IMR-90 (cell line): Measurements from ENCODE around the gene NPC1. TPM values are rescaled to one million over a fixed set of nuclear protein-coding genes. Genes with fewer than 3 reads are reported as not detected.

Experiments used
- ATAC-seq: fragments of 200-7000 bp; cut with Tn5 transposase; 2 replicates; pipeline ENCODE4 v1.9.1; 2020; ENCODE audit warnings: low read depth, mild to moderate bottlenecking, moderate library complexity
- BruUV-seq: library from RNA; stranded (reverse); fragments of 400-500 nt; replicated peaks from 2 replicates; lab custom pipeline; 2021; lab: Mats Ljungman, UMichigan
- CTCF ChIA-PET: fragments of 300-600 bp; formaldehyde crosslinking; extraction: SDS; loops from one replicate; lab custom pipeline; 2021; ENCODE audit warnings: antibody characterized with exemption; lab: Yijun Ruan, JAX
- POLR2A ChIA-PET: fragments of 300-600 bp; sonication (Branson Sonifier 250); formaldehyde crosslinking; loops from one replicate; lab custom pipeline; 2022; ENCODE audit warnings: antibody characterized with exemption; ENCODE audit not compliant: unreplicated experiment; lab: Charles Lee
- DNase-seq: peaks from one replicate; pipeline ENCODE4 v3.0.0; 2013
- H2AFZ ChIP-seq: replicated peaks from 2 replicates; pipeline ENCODE3; 2013; ENCODE audit warnings: low read length, mild to moderate bottlenecking; ENCODE audit not compliant: poor library complexity
- H2AK5ac ChIP-seq: 2 replicates; pipeline ENCODE4 v1.6.1; 2013; ENCODE audit warnings: low read depth, low read length, inconsistent platforms
- H2AK9ac ChIP-seq: replicated peaks from 2 replicates; pipeline ENCODE3; 2013; ENCODE audit warnings: mild to moderate bottlenecking, low read depth, low read length, moderate library complexity; ENCODE audit not compliant: poor library complexity
- H2BK120ac ChIP-seq: 2 replicates; pipeline ENCODE4 v1.6.1; 2013; ENCODE audit warnings: low read depth, low read length, inconsistent platforms
- H2BK15ac ChIP-seq: 3 replicates; pipeline ENCODE4 v1.6.1; 2013; ENCODE audit warnings: low read depth, low read length, inconsistent platforms
- H2BK20ac ChIP-seq: 2 replicates; pipeline ENCODE4 v1.6.1; 2013; ENCODE audit warnings: low read depth, mild to moderate bottlenecking, inconsistent platforms, low read length, moderate library complexity
- H2BK5ac ChIP-seq: 2 replicates; pipeline ENCODE4 v1.6.1; 2013; ENCODE audit warnings: mild to moderate bottlenecking, low read depth, low read length, inconsistent platforms; ENCODE audit not compliant: poor library complexity, severe bottlenecking
- H3K14ac ChIP-seq: replicated peaks from 2 replicates; pipeline ENCODE4 v1.6.1; 2013; ENCODE audit warnings: low read depth, low read length, inconsistent platforms
- H3K18ac ChIP-seq: 2 replicates; pipeline ENCODE4 v1.6.1; 2013; ENCODE audit warnings: low read depth, low read length, control low read depth
- H3K23ac ChIP-seq: 2 replicates; pipeline ENCODE4 v1.6.1; 2013; ENCODE audit warnings: low read depth, low read length, inconsistent platforms
- H3K27ac ChIP-seq: 2 replicates; pipeline ENCODE4 v1.5.1; 2013; ENCODE audit warnings: mild to moderate bottlenecking, control low read depth, low read length; ENCODE audit not compliant: insufficient read depth
- H3K27me3 ChIP-seq: 2 replicates; pipeline ENCODE4 v1.6.1; 2013; ENCODE audit warnings: low read length; ENCODE audit not compliant: control insufficient read depth, insufficient read depth
- H3K36me3 ChIP-seq: 2 replicates; pipeline ENCODE4 v1.6.1; 2013; ENCODE audit warnings: low read length, mixed read lengths; ENCODE audit not compliant: control insufficient read depth, insufficient read depth
- H3K4ac ChIP-seq: 2 replicates; pipeline ENCODE4 v1.6.1; 2013; ENCODE audit warnings: low read depth, low read length, inconsistent platforms
- H3K4me1 ChIP-seq: 2 replicates; pipeline ENCODE4 v1.6.1; 2013; ENCODE audit warnings: low read length, mixed read lengths; ENCODE audit not compliant: control insufficient read depth, insufficient read depth
- H3K4me2 ChIP-seq: 2 replicates; pipeline ENCODE4 v1.6.1; 2013; ENCODE audit warnings: low read depth, mild to moderate bottlenecking, control low read depth, low read length, moderate library complexity
- H3K4me3 ChIP-seq: 2 replicates; pipeline ENCODE4 v1.5.1; 2013; ENCODE audit warnings: low read depth, mild to moderate bottlenecking, control low read depth, low read length, moderate library complexity; ENCODE audit not compliant: insufficient read depth
- H3K56ac ChIP-seq: 2 replicates; pipeline ENCODE4 v1.6.1; 2013; ENCODE audit warnings: low read length, inconsistent platforms; ENCODE audit not compliant: insufficient read depth; ENCODE audit errors: extremely low read depth
- H3K79me1 ChIP-seq, 2 experiments: 2 replicates each; pipeline ENCODE4 v1.6.1; 2013; ENCODE audit warnings: low read length in 2 of 2, inconsistent platforms in 1 of 2, low read depth in 1 of 2
- H3K9ac ChIP-seq: 2 replicates; pipeline ENCODE4 v1.6.1; 2013; ENCODE audit warnings: low read depth, low read length, control low read depth
- H3K9me1 ChIP-seq: 2 replicates; pipeline ENCODE4 v1.6.1; 2013; ENCODE audit warnings: low read length, inconsistent platforms; ENCODE audit not compliant: insufficient read depth
- H3K9me3 ChIP-seq: 2 replicates; pipeline ENCODE4 v1.6.1; 2013; ENCODE audit warnings: low read length; ENCODE audit not compliant: control insufficient read depth, insufficient read depth
- H4K20me1 ChIP-seq: 2 replicates; pipeline ENCODE4 v1.6.1; 2013; ENCODE audit warnings: low read length, inconsistent platforms; ENCODE audit not compliant: insufficient read depth
- H4K5ac ChIP-seq: 2 replicates; pipeline ENCODE4 v1.6.1; 2013; ENCODE audit warnings: mild to moderate bottlenecking, low read depth, low read length, control low read depth
- H4K8ac ChIP-seq, 2 experiments: 2 replicates each; pipeline ENCODE4 v1.6.1; 2013; ENCODE audit warnings: low read depth in 2 of 2, low read length in 2 of 2, control low read depth in 1 of 2, inconsistent platforms in 1 of 2
- H4K91ac ChIP-seq: 2 replicates; pipeline ENCODE4 v1.6.1; 2013; ENCODE audit warnings: low read depth, low read length, inconsistent platforms; ENCODE audit not compliant: insufficient read depth
- CHD1 ChIP-seq: IDR thresholded peaks from 2 replicates; pipeline ENCODE4 v1.6.1; 2012; ENCODE audit warnings: low read depth, low read length, improper control_type of control experiment
- CTCF ChIP-seq: conservative IDR thresholded peaks from 2 replicates; pipeline ENCODE4 v1.5.1; 2012; ENCODE audit warnings: mild to moderate bottlenecking, low read depth, low read length, improper control_type of control experiment
- FOS ChIP-seq: fragments of 150-350 bp; IDR thresholded peaks from 2 replicates; pipeline ENCODE4 v1.6.1; 2016; ENCODE audit warnings: low read depth, low read length
- MAFK ChIP-seq: IDR thresholded peaks from 2 replicates; pipeline ENCODE4 v1.6.1; 2012; ENCODE audit warnings: low read depth, low read length, improper control_type of control experiment
- MAZ ChIP-seq: IDR thresholded peaks from 2 replicates; pipeline ENCODE4 v1.6.1; 2012; ENCODE audit warnings: low read depth, mild to moderate bottlenecking, low read length, improper control_type of control experiment, moderate library complexity, borderline replicate concordance
- NFE2L2 ChIP-seq: fragments of 150-350 bp; IDR thresholded peaks from 2 replicates; pipeline ENCODE4 v1.6.1; 2016; ENCODE audit warnings: low read depth, mild to moderate bottlenecking, low read length
- POLR2A ChIP-seq: IDR thresholded peaks from 2 replicates; pipeline ENCODE4 v1.6.1; 2012; ENCODE audit warnings: mild to moderate bottlenecking, low read depth, low read length
- RCOR1 ChIP-seq: IDR thresholded peaks from 2 replicates; pipeline ENCODE4 v1.6.1; 2012; ENCODE audit warnings: mild to moderate bottlenecking, low read length, improper control_type of control experiment; ENCODE audit not compliant: insufficient replicate concordance
- WGBS, 2 experiments: methylation state at CpG; one replicate each; pipeline versions ENCODE4 v1.1.5 to v1.1.7; 2013; ENCODE audit warnings: missing lambda C conversion rate in 2 of 2; ENCODE audit not compliant: insufficient read length in 1 of 2; ENCODE audit errors: extremely low coverage in 2 of 2; 5-methylcytosine and 5-hydroxymethylcytosine counted together
- dilution Hi-C: fragments of 300-500 bp; cut with HindIII; formaldehyde crosslinking; loops from one replicate; pipeline ENCODE4 v1.14.3; 2018; ENCODE audit warnings: low sequenced_read_pairs; ENCODE audit not compliant: unreplicated experiment
- in situ Hi-C: fragments of 300-500 bp; cut with MboI; formaldehyde crosslinking; loops from 3 replicates; pipeline ENCODE4 v1.14.3; 2019; ENCODE audit warnings: low sequenced_read_pairs, inconsistent platforms, mixed read lengths
- intact Hi-C: fragments of 100-400 bp; cut with micrococcal nuclease; formaldehyde crosslinking; loops from 2 replicates; pipeline ENCODE4 v1.10.0; 2022
- polyA plus RNA-seq, 3 experiments: library from polyadenylated mRNA; depleted of rRNA; stranded (reverse); fragments of >200 nt; gene quantifications; 2 replicates each; pipeline ENCODE4 v1.2.3, GENCODE V29; 2012; ENCODE audit warnings: low replicate concordance in 1 of 3
- total RNA-seq: library from RNA; depleted of rRNA; stranded (reverse); fragments of >200 nt; gene quantifications from 2 replicates; pipeline ENCODE4 v1.2.3, GENCODE V29; 2012

NPC1 gene
- total and polyA plus RNA-seq, 2 of the 4 experiments (the other 2 are of a cell fraction) = 7.5 to 7.9 TPM

DNA sequence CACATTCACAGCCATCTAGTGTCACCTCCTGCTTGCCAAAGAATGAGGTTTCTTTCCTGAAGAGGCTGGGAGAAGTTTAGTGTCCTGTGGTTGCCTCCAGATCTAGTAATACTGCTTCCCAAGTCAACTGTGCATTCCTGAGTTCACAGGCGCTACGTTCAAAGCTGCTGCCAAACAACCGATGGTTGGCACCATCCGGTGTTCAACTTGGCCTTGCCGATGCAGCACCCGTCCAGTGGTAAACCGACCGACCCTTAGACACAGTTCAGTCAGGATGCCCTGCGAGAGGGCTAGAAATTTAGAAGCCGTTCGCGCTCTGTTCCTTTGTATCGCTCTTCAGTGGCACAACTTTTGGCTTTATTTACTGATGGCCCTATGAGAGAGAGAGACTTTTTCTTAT lies 54.4 kb downstream of the NPC1 start:
- Histone ChIP-seq H3K36me3 (peaks cover 76% of the 10 kb centered on the region), H3K4me1 (peaks cover 2% of the 10 kb centered on the region; the same call in 1 of the 2 replicates), H2AK5ac (no peak overlapping the region), H3K4me3 (no peak overlapping the region), H2BK20ac (no peak overlapping the region), H2AK9ac (no peak overlapping the region), H2AFZ (no peak overlapping the region), H3K56ac (no peak overlapping the region), H3K4me2 (no peak overlapping the region), H3K79me1 (peaks cover 0 to 20% of the 10 kb centered on the region in 2 experiments; a peak in 2 of 4 replicates), H3K4ac (no peak overlapping the region), H3K27ac (no peak overlapping the region), H3K18ac (no peak overlapping the region), H2BK5ac (no peak overlapping the region), H2BK15ac (no peak overlapping the region), H3K9me1 (peaks cover 17% of the 10 kb centered on the region), H3K23ac (no peak overlapping the region), H3K9me3 (no peaks in the 10 kb centered on the region), H3K27me3 (no peaks in the 10 kb centered on the region), H2BK120ac (no peak overlapping the region), H4K5ac (no peak overlapping the region), H4K20me1 (peaks cover 10% of the 10 kb centered on the region; the same call in 1 of the 2 replicates), H3K9ac (no peak overlapping the region), H4K8ac (no peak overlapping the region), H4K91ac (no peak overlapping the region), H3K14ac (no peak overlapping the region)
- CTCF ChIA-PET = no interaction called here
- TF ChIP-seq CTCF (no peak), NFE2L2 (no peak), MAFK (no peak), CHD1 (no peak), FOS (no peak), POLR2A (no peak), MAZ (no peak), RCOR1 (no peak)
- DNase-seq = no peak
- in situ Hi-C loops (no loop called here), intact Hi-C loops (no loop called here), dilution Hi-C loops (no loop called here)
- POLR2A ChIA-PET = no interaction called here
- no peak for ATAC-seq
- WGBS, 2 experiments = 93% methylated on average over 6 of the region's 13 CpGs; no CpG with 5 or more reads in 1 of the 2 experiments
- BruUV-seq = no TSS peak
